ENCODE results near the gene TEX29.

TEX29 gene

GRCh38 chr13:111338841-111339240 is 18.4 kb downstream of the TEX29 start:
- H4K20me1 ChIP-seq (ENCODE audit: insufficient read depth, low read length), result no peaks in the 10 kb centered on the region
- no peak overlapping the region for H3K4me2 ChIP-seq (ENCODE audit: low read depth, low read length)
- no peaks in the 10 kb centered on the region for H3K27me3 ChIP-seq (replicated peaks; ENCODE audit: insufficient read depth, low read length)
- H3K4me3 ChIP-seq (ENCODE audit: low read length), result no peak overlapping the region
- no peaks in the 10 kb centered on the region for H3K79me2 ChIP-seq (ENCODE audit: low read length)
- H3K36me3 ChIP-seq (replicated peaks; ENCODE audit: insufficient read depth, low read length), result no peaks in the 10 kb centered on the region
- H3K9me2 ChIP-seq (replicated peaks; ENCODE audit: insufficient read depth, low read length), result no peaks in the 10 kb centered on the region
- H2AFZ ChIP-seq (ENCODE audit: low read length), result no peak overlapping the region
- H3K9ac ChIP-seq (ENCODE audit: low read length), result no peak overlapping the region
- no peak for DNase-seq
- H3F3A ChIP-seq (ENCODE audit: insufficient read depth, low read length), result no peaks in the 10 kb centered on the region
- H3K9me3 ChIP-seq (replicated peaks; ENCODE audit: insufficient read depth, low read length), result no peaks in the 10 kb centered on the region
- H3K27ac ChIP-seq (ENCODE audit: low read length), result no peak overlapping the region
- no peak for TF ChIP-seq CTCF (IDR thresholded peaks at IDR 0.05; ENCODE audit: low read length)
- no peaks in the 10 kb centered on the region for H3K4me1 ChIP-seq (ENCODE audit: low read length)

GRCh38 chr13:111339366-111340143 is 19.1 kb downstream of the TEX29 start:
- no peaks in the 10 kb centered on the region for H3K36me3 ChIP-seq (replicated peaks; ENCODE audit: insufficient read depth, low read length)
- no peak overlapping the region for H3K4me3 ChIP-seq (ENCODE audit: low read length)
- no peak overlapping the region for H3K27ac ChIP-seq (ENCODE audit: low read length)
- H3K4me2 ChIP-seq (ENCODE audit: low read depth, low read length), result no peak overlapping the region
- TF ChIP-seq EZH2phosphoT487 (IDR thresholded peaks at IDR 0.05; ENCODE audit: low read length), result no peak
- no peak for TF ChIP-seq CTCF (IDR thresholded peaks at IDR 0.05; ENCODE audit: low read length)
- no peak for TF ChIP-seq EZH2 (optimal IDR thresholded peaks at IDR 0.05; ENCODE audit: low read depth, low read length)
- H3K4me1 ChIP-seq (ENCODE audit: low read length), result no peaks in the 10 kb centered on the region
- H3K9me2 ChIP-seq (replicated peaks; ENCODE audit: insufficient read depth, low read length), result no peaks in the 10 kb centered on the region
- H3K9me3 ChIP-seq (replicated peaks; ENCODE audit: insufficient read depth, low read length), result no peaks in the 10 kb centered on the region
- no peaks in the 10 kb centered on the region for H3F3A ChIP-seq (ENCODE audit: insufficient read depth, low read length)
- no peak overlapping the region for H2AFZ ChIP-seq (ENCODE audit: low read length)
- no peak overlapping the region for H3K9ac ChIP-seq (ENCODE audit: low read length)
- H3K27me3 ChIP-seq (replicated peaks; ENCODE audit: insufficient read depth, low read length), result no peaks in the 10 kb centered on the region
- H4K20me1 ChIP-seq (ENCODE audit: insufficient read depth, low read length), result no peaks in the 10 kb centered on the region
- DNase-seq, result no peak
- no peaks in the 10 kb centered on the region for H3K79me2 ChIP-seq (ENCODE audit: low read length)

GRCh38 chr13:111341886-111342285 is 21.4 kb downstream of the TEX29 start:
- Histone ChIP-seq H2AFZ (ENCODE audit: low read length) (no peak overlapping the region), H3K9me3 (replicated peaks; ENCODE audit: insufficient read depth, low read length) (no peaks in the 10 kb centered on the region), H4K20me1 (ENCODE audit: insufficient read depth, low read length) (no peaks in the 10 kb centered on the region), H3K36me3 (replicated peaks; ENCODE audit: insufficient read depth, low read length) (no peaks in the 10 kb centered on the region), H3K27me3 (replicated peaks; ENCODE audit: insufficient read depth, low read length) (no peaks in the 10 kb centered on the region), H3K4me1 (ENCODE audit: low read length) (no peaks in the 10 kb centered on the region), H3K9me2 (replicated peaks; ENCODE audit: insufficient read depth, low read length) (no peaks in the 10 kb centered on the region), H3K9ac (ENCODE audit: low read length) (no peak overlapping the region), H3F3A (ENCODE audit: insufficient read depth, low read length) (no peaks in the 10 kb centered on the region), H3K27ac (ENCODE audit: low read length) (no peak overlapping the region), H3K79me2 (ENCODE audit: low read length) (no peaks in the 10 kb centered on the region), H3K4me3 (ENCODE audit: low read length) (no peak overlapping the region), H3K4me2 (ENCODE audit: low read depth, low read length) (no peak overlapping the region)
- no peak for DNase-seq
- no peak for TF ChIP-seq EZH2phosphoT487 (IDR thresholded peaks at IDR 0.05; ENCODE audit: low read length)
- TF ChIP-seq CTCF (IDR thresholded peaks at IDR 0.05; ENCODE audit: low read length), result no peak
- TF ChIP-seq EZH2 (optimal IDR thresholded peaks at IDR 0.05; ENCODE audit: low read depth, low read length), result no peak

Measured in MM.1S (cell line).